Measurements from ENCODE around the gene UGT2A3.

Gene UGT2A3

GRCh38 chr4:68909385-68909784, 42.2 kb downstream of the UGT2A3 start:
- DNase-seq = no peak

- DNase-seq = no peak
Measured at GRCh38 chr4:68907788-68908700, 43.6 kb downstream of the UGT2A3 start.

- no peak for DNase-seq
Measured at GRCh38 chr4:68907245-68907644, 44.4 kb downstream of the UGT2A3 start.

GRCh38 chr4:68906780-68907137, 44.8 kb downstream of the UGT2A3 start:
- no peak for DNase-seq

GRCh38 chr4:68905939-68906779, 45.4 kb downstream of the UGT2A3 start:
- DNase-seq = no peak

- DNase-seq = no peak
Measured at GRCh38 chr4:68905598-68905938, 46.0 kb downstream of the UGT2A3 start.

- no peak for DNase-seq
Measured at GRCh38 chr4:68904786-68905185, 46.8 kb downstream of the UGT2A3 start.

GRCh38 chr4:68896749-68897148, 54.9 kb downstream of the UGT2A3 start:
- DNase-seq = no peak

GRCh38 chr4:68895561-68896198, 55.9 kb downstream of the UGT2A3 start:
- no peak for DNase-seq

GRCh38 chr4:68892861-68893260, 58.7 kb downstream of the UGT2A3 start:
- no peak for DNase-seq

GRCh38 chr4:68891678-68892077, 59.9 kb downstream of the UGT2A3 start:
- DNase-seq = no peak

- no peak for DNase-seq
Measured at GRCh38 chr4:68885545-68885944, 66.1 kb downstream of the UGT2A3 start.

- DNase-seq = no peak
Measured at GRCh38 chr4:68883870-68884269, 67.7 kb downstream of the UGT2A3 start.

Data from CD4-positive, alpha-beta T cell treated with Interleukin-10 for 1 hour (primary cell).